ENCODE measurements around the gene KCNAB2.

GRCh38 chr1:6107409-6108356, 62.0 kb downstream of the KCNAB2 start:
- TF ChIP-seq POLR2A (IDR thresholded peaks at IDR 0.05) (no peak), CTCF (IDR thresholded peaks at IDR 0.05) (no peak)

Data from Peyer's patch (tissue), 4 donors.